H1 (cell line): ENCODE measurements around the gene HOXC11. TPM values are rescaled to one million over a fixed set of nuclear protein-coding genes. Genes with fewer than 3 reads are reported as not detected.

Source experiments
- CTCF ChIA-PET: fragments of 300-600 bp; sonication (Branson Sonifier 250); formaldehyde crosslinking; loops from one replicate; lab custom pipeline; 2021; ENCODE audit not compliant: partially characterized antibody; lab: Charles Lee
- POLR2A ChIA-PET: fragments of 300-600 bp; sonication (Branson Sonifier 250); formaldehyde crosslinking; loops from one replicate; lab custom pipeline; 2021; ENCODE audit warnings: inconsistent platforms; ENCODE audit not compliant: partially characterized antibody; lab: Charles Lee
- DNase-seq, 2 experiments: peaks; one replicate each; pipeline versions ENCODE4 v3.0.0 to v3.0.0-alpha.2; 2010 to 2022; ENCODE audit warnings: low spot score in 2 of 2, low read depth in 1 of 2, mixed read lengths in 1 of 2
- FAIRE-seq: peaks from 2 replicates; lab custom pipeline; 2011; peaks lifted over from hg19 to GRCh38; lab: Jason Lieb, UNC
- H2AFZ ChIP-seq: 2 replicates; pipeline ENCODE4 v1.8.1; 2012; ENCODE audit warnings: low read length, inconsistent platforms
- H2AK5ac ChIP-seq: 2 replicates; pipeline ENCODE4 v1.6.1; 2013; ENCODE audit warnings: low read depth, low read length
- H2BK120ac ChIP-seq: replicated peaks from 2 replicates; pipeline ENCODE3; 2013; ENCODE audit warnings: low read depth, low read length, inconsistent platforms
- H2BK12ac ChIP-seq: 2 replicates; pipeline ENCODE4 v1.6.1; 2013; ENCODE audit warnings: low read depth, low read length
- H2BK15ac ChIP-seq: 2 replicates; pipeline ENCODE4 v1.6.1; 2013; ENCODE audit warnings: low read length
- H2BK20ac ChIP-seq: 2 replicates; pipeline ENCODE4 v1.6.1; 2013; ENCODE audit warnings: low read length
- H2BK5ac ChIP-seq: 2 replicates; pipeline ENCODE4 v1.6.1; 2013; ENCODE audit warnings: low read depth, low read length
- H3K14ac ChIP-seq: 2 replicates; pipeline ENCODE4 v1.6.1; 2013; ENCODE audit warnings: inconsistent platforms; ENCODE audit not compliant: insufficient read length
- H3K18ac ChIP-seq: 2 replicates; pipeline ENCODE4 v1.6.1; 2013; ENCODE audit warnings: low read length; ENCODE audit errors: extremely low read depth
- H3K23ac ChIP-seq: 2 replicates; pipeline ENCODE4 v1.6.1; 2013; ENCODE audit warnings: inconsistent platforms; ENCODE audit not compliant: insufficient read length
- H3K23me2 ChIP-seq: 2 replicates; pipeline ENCODE4 v1.6.1; 2013; ENCODE audit warnings: low read depth, low read length
- H3K27ac ChIP-seq: 2 replicates; pipeline ENCODE4 v1.6.1; 2011; ENCODE audit warnings: low read depth, low read length, inconsistent platforms
- H3K27me3 ChIP-seq, 4 experiments: replicated peaks in 1 of 4; 1 replicate in 1 of 4; 2 replicates in 3 of 4; pipeline versions ENCODE4 v1.6.1 to v1.8.1; 2011 to 2013; ENCODE audit warnings: low read length in 3 of 4, mild to moderate bottlenecking in 3 of 4, inconsistent platforms in 2 of 4, mixed read lengths in 2 of 4, moderate library complexity in 1 of 4; ENCODE audit not compliant: control insufficient read depth in 3 of 4, insufficient read depth in 3 of 4; ENCODE audit errors: extremely low read depth in 1 of 4
- H3K36me3 ChIP-seq, 4 experiments: 2 replicates each; pipeline versions ENCODE4 v1.6.1 to v1.8.1; 2011 to 2013; ENCODE audit warnings: mild to moderate bottlenecking in 4 of 4, low read length in 3 of 4, moderate library complexity in 2 of 4, control low read depth in 1 of 4, inconsistent platforms in 1 of 4; ENCODE audit not compliant: insufficient read depth in 4 of 4, control insufficient read depth in 2 of 4
- H3K4ac ChIP-seq: replicated peaks from 2 replicates; pipeline ENCODE3; 2013; ENCODE audit warnings: low read length, low read depth, mixed read lengths, inconsistent platforms; ENCODE audit not compliant: insufficient read length
- H3K4me1 ChIP-seq, 4 experiments: replicated peaks in 1 of 4; 1 replicate in 1 of 4; 2 replicates in 3 of 4; pipeline versions ENCODE4 v1.6.1 to v1.8.1; 2011 to 2013; ENCODE audit warnings: low read length in 3 of 4, inconsistent platforms in 2 of 4, mixed read lengths in 1 of 4; ENCODE audit not compliant: insufficient read depth in 4 of 4, control insufficient read depth in 3 of 4
- H3K4me2 ChIP-seq, 2 experiments: 2 replicates each; pipeline versions ENCODE4 v1.6.1 to v1.8.1; 2011 to 2013; ENCODE audit warnings: low read depth in 2 of 2, low read length in 2 of 2, control low read depth in 1 of 2, inconsistent platforms in 1 of 2, mild to moderate bottlenecking in 1 of 2; ENCODE audit not compliant: insufficient read depth in 1 of 2
- H3K4me3 ChIP-seq, 4 experiments: fragments of 200-600, 300-600 bp in 1 of 4; sonication (generic), shearing (Covaris generic), sonication (Bioruptor Twin) in 1 of 4; 2 replicates each; pipeline versions ENCODE4 v1.5.1 to v1.8.1; 2011 to 2016; ENCODE audit warnings: low read length in 4 of 4, low read depth in 3 of 4, control low read depth in 2 of 4, inconsistent platforms in 2 of 4, mild to moderate bottlenecking in 2 of 4, mixed read lengths in 1 of 4, moderate library complexity in 1 of 4; ENCODE audit not compliant: insufficient read depth in 2 of 4; ENCODE audit errors: extremely low read depth in 1 of 4
- H3K56ac ChIP-seq: replicated peaks from 2 replicates; pipeline ENCODE3; 2013; ENCODE audit warnings: low read depth, mild to moderate bottlenecking, mixed read lengths, low read length, inconsistent platforms; ENCODE audit not compliant: insufficient read length
- H3K79me1 ChIP-seq: 2 replicates; pipeline ENCODE4 v1.6.1; 2013; ENCODE audit warnings: low read depth, low read length, control low read depth
- H3K79me2 ChIP-seq, 2 experiments: 2 replicates each; pipeline versions ENCODE4 v1.6.1 to v1.8.1; 2012 to 2013; ENCODE audit warnings: low read length in 2 of 2, mild to moderate bottlenecking in 2 of 2, inconsistent platforms in 1 of 2; ENCODE audit not compliant: insufficient read depth in 2 of 2, control insufficient read depth in 1 of 2
- H3K9ac ChIP-seq, 4 experiments: replicated peaks in 1 of 4; 1 replicate in 1 of 4; 2 replicates in 3 of 4; pipeline versions ENCODE4 v1.6.1 to v1.8.1; 2011 to 2013; ENCODE audit warnings: low read depth in 3 of 4, low read length in 3 of 4, control low read depth in 2 of 4, mild to moderate bottlenecking in 2 of 4, moderate library complexity in 2 of 4, inconsistent platforms in 1 of 4; ENCODE audit errors: extremely low read depth in 1 of 4
- H3K9me3 ChIP-seq, 2 experiments: 2 replicates each; pipeline versions ENCODE4 v1.6.1 to v1.8.1; 2012 to 2013; ENCODE audit warnings: mild to moderate bottlenecking in 2 of 2, moderate library complexity in 2 of 2, control low read depth in 1 of 2, inconsistent platforms in 1 of 2, low read depth in 1 of 2, low read length in 1 of 2, mixed read lengths in 1 of 2; ENCODE audit not compliant: insufficient read depth in 2 of 2
- H4K20me1 ChIP-seq, 2 experiments: replicated peaks in 1 of 2; 2 replicates each; pipeline versions ENCODE3 to v1.8.1; 2011 to 2013; ENCODE audit warnings: inconsistent platforms in 2 of 2, low read length in 2 of 2, mild to moderate bottlenecking in 1 of 2; ENCODE audit not compliant: insufficient read depth in 2 of 2, control insufficient read depth in 1 of 2
- H4K5ac ChIP-seq: 2 replicates; pipeline ENCODE4 v1.6.1; 2013; ENCODE audit warnings: low read length, low read depth, mixed read lengths, inconsistent platforms; ENCODE audit not compliant: insufficient read length
- H4K8ac ChIP-seq: 2 replicates; pipeline ENCODE4 v1.8.0; 2013; ENCODE audit warnings: mild to moderate bottlenecking, moderate library complexity, low read length, inconsistent platforms; ENCODE audit not compliant: insufficient read depth; ENCODE audit errors: extremely low read depth
- H4K91ac ChIP-seq: replicated peaks from 2 replicates; pipeline ENCODE3; 2013; ENCODE audit warnings: low read length, mixed read lengths, inconsistent platforms; ENCODE audit not compliant: insufficient read length
- CBX8 ChIP-seq: fragments of 300-800, 300-1000 bp; sonication (generic); IDR thresholded peaks from 2 replicates; pipeline ENCODE4 v1.7.1; 2016; ENCODE audit warnings: low read depth, low read length, borderline replicate concordance
- CEBPB ChIP-seq: IDR thresholded peaks from 2 replicates; pipeline ENCODE4 v1.6.1; 2012; ENCODE audit warnings: low read depth, low read length
- CREB1 ChIP-seq: IDR thresholded peaks from 2 replicates; pipeline ENCODE4 v1.6.1; 2012; ENCODE audit warnings: inconsistent platforms
- EZH2 ChIP-seq: fragments of 200-600 bp; sonication (generic); IDR thresholded peaks from 2 replicates; pipeline ENCODE4 v1.7.1; 2012; ENCODE audit warnings: low read depth, mild to moderate bottlenecking, moderate library complexity, low read length, inconsistent platforms; ENCODE audit not compliant: severe bottlenecking
- RNF2 ChIP-seq: fragments of 200-900, 300-1000 bp; sonication (generic); IDR thresholded peaks from 2 replicates; pipeline ENCODE4 v1.7.1; 2016; ENCODE audit warnings: borderline replicate concordance, low read depth, mild to moderate bottlenecking, antibody characterized with exemption, low read length; ENCODE audit not compliant: poor library complexity, severe bottlenecking; ENCODE audit errors: missing control alignments
- SAP30 ChIP-seq: fragments of 300-600 bp; sonication (generic); IDR thresholded peaks from 2 replicates; pipeline ENCODE4 v1.7.1; 2012; ENCODE audit warnings: low read length, moderate library complexity, mild to moderate bottlenecking, inconsistent platforms; ENCODE audit not compliant: insufficient read depth, insufficient replicate concordance
- SIX5 ChIP-seq: IDR thresholded peaks from 2 replicates; pipeline ENCODE4 v1.6.1; 2011; ENCODE audit warnings: mild to moderate bottlenecking, low read depth, low read length
- SRF ChIP-seq: IDR thresholded peaks from 2 replicates; pipeline ENCODE4 v1.6.1; 2011; ENCODE audit warnings: mild to moderate bottlenecking, low read depth, low read length, moderate library complexity
- SUZ12 ChIP-seq: fragments of 200-600 bp; sonication (generic); IDR thresholded peaks from 2 replicates; pipeline ENCODE4 v1.6.1; 2012; ENCODE audit warnings: mild to moderate bottlenecking, inconsistent platforms, low read length, moderate library complexity, mixed read lengths
- WGBS, 2 experiments: shearing (Covaris generic) in 1 of 2; methylation state at CpG; one replicate each; pipeline versions ENCODE4 v1.1.6 to v1.1.7; 2013 to 2015; ENCODE audit warnings: low lambda C conversion rate in 2 of 2, mixed read lengths in 2 of 2, inconsistent platforms in 1 of 2, low coverage in 1 of 2, missing lambda C conversion rate in 1 of 2; ENCODE audit not compliant: insufficient replicate concordance in 2 of 2, insufficient coverage in 1 of 2, insufficient read length in 1 of 2; ENCODE audit errors: extremely low coverage in 1 of 2, missing lambda C conversion rate in 1 of 2; 5-methylcytosine and 5-hydroxymethylcytosine counted together
- polyA plus RNA-seq, 7 experiments: library from polyadenylated mRNA; depleted of rRNA in 3 of 7; stranded (reverse) in 5 of 7; unstranded in 2 of 7; fragments of >200 nt in 5 of 7; fragments of 200-250 nt in 2 of 7; gene quantifications; 1 replicate in 5 of 7; 2 replicates in 1 of 7; 4 replicates in 1 of 7; pipeline versions ENCODE4 v1.2.1 to v1.2.3, GENCODE V29; 2011 to 2013; ENCODE audit warnings: missing spikeins in 2 of 7, mixed read lengths in 2 of 7
- total RNA-seq: library from RNA; stranded (reverse); fragmentation: NEBNext Ultra II Directional; extraction: Animal tissue kit (Norgen Biotek cat#: 25700); gene quantifications from 2 replicates; pipeline ENCODE4 v1.2.1, GENCODE V29; 2021

The HOXC11 gene
- total and polyA plus RNA-seq, 2 of the 8 experiments (the other 6 are each of a cell fraction or from before 2014, with no cell fraction given), result not detected

- Histone ChIP-seq H4K5ac (no peak overlapping the region), H2BK15ac (no peak overlapping the region), H3K56ac (no peak overlapping the region)
- TF ChIP-seq CREB1, result no peak
- peak; percentile 96 for TF ChIP-seq SUZ12
- no peak for TF ChIP-seq SAP30
- no peak for TF ChIP-seq SIX5
- TF ChIP-seq SRF, result no peak
- TF ChIP-seq CEBPB, result peak; percentile 42; the same call in 1 of the 2 replicates
- TF ChIP-seq CBX8, result peak; percentile 93; the same call in 1 of the 2 replicates
- peak; percentile 94 for TF ChIP-seq EZH2
- TF ChIP-seq RNF2, result peak; percentile 2
- TF ChIP-seq, all 59 proteins: peak for 5
- no peak overlapping the region for H3K14ac ChIP-seq
- no peak overlapping the region for H2BK5ac ChIP-seq
- H2AK5ac ChIP-seq, result no peak overlapping the region
- H3K4ac ChIP-seq, result no peak overlapping the region
- H2BK120ac ChIP-seq, result no peak overlapping the region
- no peak overlapping the region for H3K4me3 ChIP-seq
- CTCF ChIA-PET, result interaction anchor here (0.6 to 2.4 kb wide), 4 partner anchors 9 to 296 kb away, joined by 3 to 7 read pairs (median 4); no protein-coding TSS in a partner anchor
- no peaks in the 10 kb centered on the region; the same call in 1 of the 2 replicates for H3K23me2 ChIP-seq
- FAIRE-seq (no peak), DNase-seq (no peak)
- no peak overlapping the region for H3K23ac ChIP-seq
- H4K8ac ChIP-seq, result no peak overlapping the region
- no peak overlapping the region for H3K27ac ChIP-seq
- H2BK20ac ChIP-seq, result no peak overlapping the region
- no peak overlapping the region for H3K18ac ChIP-seq
- H4K91ac ChIP-seq, result no peak overlapping the region
- H2AFZ ChIP-seq, result no peak overlapping the region
- H3K79me2 ChIP-seq, result no peaks in the 10 kb centered on the region
- H3K79me1 ChIP-seq, result no peaks in the 10 kb centered on the region
- peaks cover 0 to 9% of the 10 kb centered on the region in 2 experiments; a peak in 1 of 4 replicates for H3K9me3 ChIP-seq
- WGBS, 2 experiments, result 13% methylated on average over 30 of the region's 30 CpGs; no CpG with 5 or more reads in 1 of the 2 experiments
- H2BK12ac ChIP-seq, result 0 out of 2 replicates have a peak overlapping the region, but pooled peaks have one; percentile 50
- peaks cover 91 to 99% (median 97%) of the 10 kb centered on the region in 4 experiments for H3K27me3 ChIP-seq
- peaks cover 16 to 29% of the 10 kb centered on the region in 2 experiments for H4K20me1 ChIP-seq
- POLR2A ChIA-PET, result no interaction called here
- no peak overlapping the region for H3K4me2 ChIP-seq
- peaks cover 0 to 6% (median 3%) of the 10 kb centered on the region in 4 experiments; a peak in 4 of 7 replicates for H3K4me1 ChIP-seq
- H3K36me3 ChIP-seq, result peaks cover 0 to 8% (median 0%) of the 10 kb centered on the region in 4 experiments; a peak in 1 of 8 replicates
- H3K9ac ChIP-seq, result no peak overlapping the region
These were observed 9.0 kb downstream of the HOXC11 start for GRCh38 chr12:53981634-53982565.
